Activated naive CD8-positive, alpha-beta T cell treated with anti-CD3 and anti-CD28 coated beads, Interleukin-2, amount 50 U/mL, for 16 hours (primary cell): Measurements from ENCODE around the gene KNCN.

Experiments
- DNase-seq: peaks from one replicate; pipeline ENCODE4 v3.0.0-alpha.2; 2020; ENCODE audit warnings: low read depth, low spot score

The KNCN gene

DNA sequence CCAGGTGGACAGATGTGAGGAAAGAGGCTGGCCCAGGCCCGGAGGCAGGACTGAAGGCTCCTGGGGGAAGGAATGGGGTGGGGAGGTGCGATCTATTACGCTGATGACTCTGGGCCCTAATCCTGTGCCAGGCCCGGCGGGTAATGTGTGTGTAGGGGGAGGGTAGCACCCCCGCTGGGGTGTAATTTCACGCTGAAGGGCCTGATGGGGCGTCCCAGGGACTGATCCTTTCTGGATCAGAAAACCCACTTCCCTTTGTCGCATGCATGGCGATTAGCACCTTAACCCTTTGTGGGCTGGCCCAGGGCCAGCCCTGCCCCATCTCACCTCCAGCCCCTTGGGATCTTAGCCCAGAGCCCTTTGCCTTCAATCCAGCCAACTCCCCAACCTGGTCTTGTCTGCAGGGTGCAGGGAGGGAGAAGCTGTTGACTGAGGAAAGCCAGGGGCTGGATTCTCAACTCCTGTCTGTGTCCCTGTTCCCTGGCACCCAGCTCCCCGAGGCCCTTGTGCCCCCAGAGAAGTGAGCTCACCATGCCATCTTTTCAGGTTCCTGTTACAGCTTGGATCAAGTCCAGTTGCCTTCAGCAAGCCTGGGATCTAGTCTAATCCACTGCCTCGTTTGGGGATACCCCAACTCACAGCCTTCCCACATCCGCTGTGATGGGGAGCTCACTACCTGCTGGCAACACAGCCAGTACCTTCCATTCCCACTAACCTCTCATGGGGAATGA lies 26.0 kb downstream of the KNCN start:
- DNase-seq, result no peak

DNA sequence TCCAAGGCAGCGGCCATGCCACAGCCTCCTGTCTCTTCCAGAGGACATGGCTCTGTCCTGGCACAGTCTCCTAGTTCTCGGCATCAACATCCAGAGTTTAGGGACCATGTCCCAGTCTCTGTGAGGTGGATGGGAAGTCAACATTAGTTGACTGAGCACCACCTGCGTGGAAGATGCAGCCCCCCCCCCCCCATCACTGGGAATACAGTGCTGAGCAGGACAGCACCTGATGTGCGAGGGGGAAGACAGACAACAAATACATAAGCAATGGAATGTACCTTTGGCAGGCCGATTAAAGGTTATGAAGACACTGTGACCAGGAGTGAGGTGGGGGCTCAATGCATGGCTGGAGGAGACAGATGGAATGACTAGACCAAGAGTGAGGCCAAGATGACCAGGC lies 26.6 kb downstream of the KNCN start:
- no peak for DNase-seq

DNA sequence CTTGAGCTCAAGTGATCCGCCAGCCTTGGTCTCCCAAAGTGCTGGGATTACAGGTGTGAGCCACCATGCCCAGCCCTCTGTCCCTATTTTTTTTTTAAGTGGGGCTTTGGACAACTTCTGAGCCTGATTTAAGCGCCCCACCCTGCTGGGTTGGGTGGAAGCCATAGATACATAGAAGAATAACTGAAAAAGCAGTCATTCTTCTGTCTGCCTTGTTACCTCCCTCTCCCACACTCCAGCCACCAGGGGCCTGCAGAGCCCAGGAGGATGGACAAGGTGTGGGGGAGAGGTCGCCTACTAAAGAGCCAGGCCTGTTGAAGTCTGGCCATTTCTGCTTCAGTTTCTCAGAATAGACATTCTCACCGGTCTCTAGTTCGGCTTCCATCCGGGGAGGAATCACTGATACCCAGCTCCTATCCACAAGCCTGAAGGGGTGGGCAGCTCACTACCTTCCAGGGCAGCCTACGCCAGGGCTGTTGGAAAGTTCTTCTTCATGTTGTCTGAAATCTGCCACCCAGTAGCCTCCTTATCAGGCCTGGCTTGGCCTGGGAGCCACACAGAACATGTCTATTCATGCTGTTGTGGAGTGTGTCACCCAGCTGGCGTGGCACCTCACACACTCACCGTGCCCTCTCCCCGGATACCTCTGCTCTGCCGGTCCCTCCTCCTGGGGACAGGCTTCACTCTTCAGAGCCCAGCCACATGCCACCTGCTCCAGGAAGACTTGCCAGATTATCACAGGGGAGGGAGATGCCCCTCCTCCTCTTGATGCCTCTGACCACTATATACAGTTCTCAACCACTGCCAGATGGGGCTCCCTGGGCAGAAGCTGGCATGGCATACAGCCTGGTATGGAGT lies 27.7 kb downstream of the KNCN start:
- DNase-seq, result no peak

- no peak for DNase-seq
These were observed 28.5 kb downstream of the KNCN start for GRCh38 chr1:46522969-46523320.

DNA sequence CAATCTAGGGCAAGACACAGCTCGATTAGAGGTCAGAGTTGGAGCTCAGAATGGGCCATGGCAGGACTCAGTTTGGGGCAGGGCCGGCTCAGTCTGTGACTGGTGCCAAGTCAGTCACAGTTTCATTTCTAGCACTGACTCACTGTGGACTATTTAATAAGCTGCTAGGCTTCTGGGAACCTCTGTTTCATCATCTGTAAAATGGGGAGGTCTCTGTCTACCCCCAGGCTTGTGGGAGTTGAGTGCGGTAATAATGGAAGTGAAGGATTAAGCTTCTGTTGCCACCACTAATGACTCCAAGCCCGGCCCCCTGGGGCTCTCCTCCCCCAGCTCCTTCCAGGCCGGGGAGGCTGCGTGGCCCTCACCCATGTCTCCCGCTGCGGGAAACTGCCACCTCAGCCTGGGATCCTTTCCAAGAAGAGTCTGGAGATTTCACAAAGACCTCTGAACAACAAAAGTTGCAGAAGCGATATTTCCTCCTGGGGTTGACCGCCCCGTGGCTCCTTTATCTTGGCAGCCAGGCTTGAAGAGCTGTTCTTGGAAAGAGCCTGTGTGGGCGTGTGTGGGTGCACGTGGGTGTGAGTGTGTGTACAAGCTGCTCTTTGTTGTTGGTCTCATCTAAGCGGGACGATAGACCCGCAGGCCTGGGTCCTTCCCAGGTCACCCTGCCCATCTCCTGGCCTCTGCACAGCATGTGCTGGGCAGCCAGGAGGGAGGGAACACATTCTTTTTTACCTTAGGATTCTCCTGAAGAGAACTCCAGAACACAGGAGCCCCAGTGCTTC lies 29.1 kb downstream of the KNCN start:
- no peak for DNase-seq

DNA sequence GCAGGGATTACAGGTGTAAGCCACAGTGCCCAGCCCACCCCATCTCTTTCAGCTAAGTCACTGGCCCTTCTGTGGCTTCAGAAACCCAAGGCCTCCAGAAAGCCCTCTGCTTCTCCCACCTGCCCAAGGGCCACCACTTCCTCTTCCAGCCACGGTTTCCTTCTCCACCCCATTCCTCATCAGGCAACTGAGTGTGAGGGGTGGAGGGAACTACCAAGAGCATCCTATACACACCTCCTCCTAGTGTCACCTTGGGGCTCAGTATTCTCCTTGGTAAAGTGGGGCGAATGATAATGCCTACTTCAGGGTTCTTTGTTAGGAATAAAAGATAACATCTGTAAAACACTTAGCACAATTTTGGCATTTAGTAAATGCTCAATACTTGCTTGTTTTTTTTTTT lies 30.0 kb downstream of the KNCN start:
- DNase-seq, result no peak

DNA sequence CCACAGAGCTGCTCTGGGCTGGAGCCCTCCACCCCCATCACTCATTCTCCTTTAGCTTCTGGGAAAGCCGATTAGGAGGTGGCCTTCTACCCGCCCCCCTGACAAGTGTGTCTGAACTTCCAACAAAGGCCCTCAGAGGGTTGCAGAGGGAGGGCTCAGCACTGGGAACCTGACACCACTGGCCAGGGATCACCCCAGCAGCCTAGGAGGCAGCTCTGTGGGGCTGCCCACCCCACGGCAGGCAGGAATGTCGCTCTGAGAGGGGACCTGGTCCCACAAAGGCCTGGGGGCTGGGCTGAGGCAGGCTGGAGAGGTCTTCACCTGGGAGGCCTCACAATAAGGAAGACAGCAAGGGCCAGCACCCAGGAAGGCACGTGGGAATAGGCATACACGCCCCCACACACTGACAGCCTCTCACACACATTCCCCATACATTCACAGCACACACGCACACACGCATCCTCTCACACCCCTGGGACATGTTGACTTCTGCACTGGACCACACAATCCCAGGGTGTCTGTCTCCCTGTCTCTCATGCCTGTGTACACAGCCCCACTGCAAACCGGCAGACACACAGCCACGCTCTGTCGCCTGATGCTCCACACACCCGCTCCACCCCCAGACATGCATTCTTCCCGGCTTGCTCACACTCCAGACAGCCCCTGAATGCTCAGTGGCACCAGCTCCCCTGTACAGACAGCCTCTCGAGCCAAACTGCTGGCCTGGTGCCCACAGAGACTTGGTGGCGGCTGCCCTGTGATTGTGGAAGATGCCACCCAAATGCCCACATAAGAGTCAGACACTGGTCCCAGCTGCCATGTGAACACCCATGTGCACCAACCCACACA lies 31.2 kb downstream of the KNCN start:
- no peak for DNase-seq

DNA sequence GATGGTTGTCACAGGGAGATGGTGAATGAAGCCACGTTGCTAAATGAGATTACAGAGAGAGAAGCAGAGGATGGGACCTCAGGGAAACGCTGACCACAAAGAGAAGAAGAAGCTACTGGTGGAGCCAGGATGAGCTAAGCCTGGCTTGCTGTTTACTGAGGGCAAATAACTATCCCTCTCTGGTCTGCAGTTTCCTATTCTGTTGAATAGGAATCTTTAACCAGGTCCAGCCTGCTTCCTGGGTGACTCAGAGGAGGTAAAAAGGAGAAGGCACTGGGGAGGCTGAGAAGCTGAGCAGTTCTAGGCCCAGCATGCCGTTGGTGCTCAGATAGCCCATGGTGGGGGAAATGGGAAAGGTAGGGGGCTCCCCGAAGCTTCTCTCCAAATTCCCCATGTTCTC lies 32.2 kb downstream of the KNCN start:
- DNase-seq, result no peak

DNA sequence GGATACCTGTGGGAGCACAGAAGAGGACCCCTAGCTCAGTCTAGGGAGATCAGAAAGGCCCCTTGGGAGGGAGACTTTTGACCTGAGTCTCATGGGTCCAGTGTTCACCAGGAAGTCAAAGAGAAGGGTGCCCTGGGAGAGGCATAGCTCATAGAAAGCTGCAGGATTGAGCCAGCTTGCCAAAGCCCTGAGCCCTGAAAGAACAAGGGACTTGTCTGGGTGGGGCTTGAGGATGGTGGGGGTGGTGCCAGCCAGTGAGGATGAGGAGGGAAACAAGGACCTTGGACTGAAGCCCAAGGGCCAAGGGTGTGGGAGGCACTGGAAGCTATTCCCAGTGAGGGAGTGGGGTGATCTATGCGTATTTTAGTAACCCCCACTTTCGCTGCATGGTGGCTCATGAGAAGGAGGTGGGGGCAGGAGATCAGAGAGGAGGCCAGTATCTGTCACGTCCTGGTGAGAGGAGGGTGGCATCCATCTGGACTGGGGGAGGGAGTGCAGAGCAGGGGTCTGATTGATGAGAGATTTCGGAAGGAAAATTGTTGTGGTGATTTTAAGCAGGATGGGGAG lies 33.4 kb downstream of the KNCN start:
- DNase-seq, result no peak

DNA sequence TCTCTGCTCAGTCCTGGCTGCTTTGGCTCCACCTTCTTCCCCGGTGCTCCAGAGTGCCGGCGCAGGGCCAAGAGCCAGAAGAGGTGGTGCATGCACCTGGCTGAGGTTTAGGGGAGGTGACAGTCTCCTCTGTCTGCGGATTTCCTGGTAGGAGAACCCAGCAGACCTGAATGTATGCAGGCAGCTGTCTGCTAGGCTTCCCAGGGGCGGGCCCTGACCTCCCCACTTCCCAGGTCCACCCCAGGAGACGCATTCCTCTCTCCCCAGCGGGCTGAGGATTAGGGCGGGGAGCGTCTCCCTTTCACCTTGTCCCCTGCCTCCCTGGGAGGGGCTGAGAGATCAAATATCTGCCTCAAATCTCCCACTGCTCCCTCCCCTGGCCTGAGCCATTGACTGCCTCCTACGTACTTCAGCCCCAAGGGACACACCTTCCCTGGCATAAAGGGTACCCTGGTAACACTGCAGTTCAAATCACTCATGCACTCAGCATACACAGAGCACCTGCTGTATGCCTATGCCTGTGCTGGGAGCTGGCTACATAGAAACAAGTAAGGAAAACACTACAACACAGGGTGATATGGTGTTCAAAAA lies 34.3 kb downstream of the KNCN start:
- no peak for DNase-seq

DNA sequence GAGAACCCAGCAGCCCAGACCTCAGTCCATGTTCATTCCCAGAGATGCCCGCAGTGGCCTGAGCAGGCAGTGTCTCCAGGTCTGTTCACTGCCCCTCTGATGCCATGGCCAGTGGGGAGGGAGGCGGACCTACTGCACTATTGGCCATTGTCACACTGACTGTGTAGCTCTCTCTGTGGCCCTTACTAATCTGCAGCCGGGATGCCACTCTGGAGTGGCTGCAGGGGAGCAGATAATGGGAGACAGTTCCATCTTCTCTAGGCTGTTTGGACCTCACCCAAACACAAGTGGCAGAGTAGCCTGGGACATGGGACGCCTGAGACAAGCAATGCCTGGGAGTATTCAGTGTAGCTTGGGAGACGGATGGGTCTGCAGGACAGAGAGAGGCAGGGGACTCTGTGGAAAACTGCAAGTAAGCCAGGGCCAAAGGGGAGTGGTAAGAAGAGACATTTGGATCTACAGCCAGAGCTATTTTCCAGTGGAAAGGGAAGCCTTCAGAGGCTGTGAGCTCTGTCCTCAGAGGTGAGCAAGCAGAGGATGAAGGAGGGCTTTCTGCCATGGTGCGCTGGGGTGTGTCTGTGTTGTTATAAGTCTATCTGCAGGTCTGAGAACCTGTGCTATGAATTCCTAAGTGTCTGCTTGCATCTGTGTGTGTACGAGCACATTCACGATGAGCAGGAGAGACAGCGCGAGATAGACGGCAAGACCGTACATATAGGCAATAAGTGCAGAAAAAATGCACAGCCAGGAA lies 35.1 kb downstream of the KNCN start:
- no peak for DNase-seq

DNA sequence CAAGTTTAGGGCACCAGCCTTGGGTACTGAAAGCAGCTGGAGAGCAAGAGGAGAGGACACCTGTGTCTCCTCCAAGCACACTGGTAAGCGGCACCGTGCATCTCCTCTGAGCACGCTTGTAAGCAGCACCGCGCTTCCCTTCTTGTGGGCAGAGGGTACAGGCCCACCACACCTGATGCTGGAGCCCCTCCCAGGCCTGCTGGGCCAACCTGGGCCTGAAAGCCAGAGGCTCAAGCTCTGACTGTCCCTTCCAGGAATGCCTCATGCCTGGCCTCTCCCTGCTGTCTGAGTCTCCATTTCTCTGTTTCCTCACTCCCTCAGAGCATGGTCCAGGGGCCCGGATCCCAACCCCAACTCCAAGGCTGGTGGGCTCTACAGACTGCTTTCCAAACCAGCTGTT lies 35.9 kb downstream of the KNCN start:
- no peak for DNase-seq

- DNase-seq, result no peak
These were observed 37.9 kb downstream of the KNCN start for GRCh38 chr1:46513536-46513935.

- no peak for DNase-seq
These were observed 38.7 kb downstream of the KNCN start for GRCh38 chr1:46512792-46513190.

GRCh38 chr1:46512135-46512791 lies 39.2 kb downstream of the KNCN start:
- DNase-seq, result no peak

GRCh38 chr1:46510998-46511365 lies 40.5 kb downstream of the KNCN start:
- DNase-seq, result no peak

GRCh38 chr1:46510341-46510997 lies 41.0 kb downstream of the KNCN start:
- DNase-seq, result no peak

- no peak for DNase-seq
These were observed 42.7 kb downstream of the KNCN start for GRCh38 chr1:46508757-46509156.
